ENCODE results near the gene CACNA1C. TPM values are rescaled to one million over a fixed set of nuclear protein-coding genes. Genes with fewer than 3 reads are reported as not detected.

CACNA1C gene
- total RNA-seq, 2 experiments from 2014 or later = 0.05 to 0.08 TPM

DNA sequence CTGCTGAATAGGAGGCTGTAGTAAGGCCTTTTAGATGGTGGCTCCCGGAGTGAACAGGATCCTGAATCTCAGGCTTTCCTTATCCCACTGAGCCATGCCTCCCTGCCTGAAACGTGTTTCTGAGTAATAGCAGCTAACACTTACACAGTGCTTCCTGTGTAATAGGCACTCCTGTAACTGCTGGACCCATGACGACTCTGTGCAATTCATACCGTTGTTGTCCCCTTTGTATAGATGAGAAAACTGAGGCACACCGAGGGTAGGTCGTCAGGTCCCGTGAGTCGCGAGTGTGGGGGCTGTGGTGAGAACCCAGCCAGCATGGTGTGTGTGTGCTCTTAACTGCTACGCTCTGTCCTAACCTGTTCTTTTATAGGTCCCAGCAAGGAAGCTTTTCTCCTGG, 193.6 kb downstream of the CACNA1C start:
- ChIA-PET CTCF (no interaction called here), POLR2A (no interaction called here)
- Mint-ChIP-seq H3K9me3 (no peaks in the 10 kb centered on the region), H3K27me3 (peaks cover 9% of the 10 kb centered on the region), H3K4me1 (ENCODE audit: low read depth) (no peaks in the 10 kb centered on the region), H3K4me3 (no peak overlapping the region), H3K27ac (no peak overlapping the region), H3K36me3 (ENCODE audit: low read depth) (no peaks in the 10 kb centered on the region)
- H3K27me3 ChIP-seq (ENCODE audit: control insufficient read depth in 1 of 2, insufficient read depth in 2 of 2, low read length in 2 of 2) = peaks cover 0 to 2% of the 10 kb centered on the region in 2 experiments
- H3K9me3 ChIP-seq (ENCODE audit: control insufficient read depth in 1 of 2, insufficient read depth in 1 of 2, low read length in 2 of 2) = no peaks in the 10 kb centered on the region
- no peak overlapping the region for H3K27ac ChIP-seq (ENCODE audit: low read depth in 1 of 2, low read length in 2 of 2)
- H3K4me1 ChIP-seq (ENCODE audit: insufficient read depth, low read length) = no peaks in the 10 kb centered on the region
- DNase-seq (no peak), ATAC-seq (ENCODE audit: poor library complexity) (no peak)
- no peak for TF ChIP-seq CTCF (IDR thresholded peaks at IDR 0.05)
- intact Hi-C loops (cut with DNase I, micrococcal nuclease) = no loop called here
- H3K36me3 ChIP-seq (ENCODE audit: insufficient read depth, low read length) = no peaks in the 10 kb centered on the region
- no peak overlapping the region for H3K4me3 ChIP-seq (ENCODE audit: low read length)

DNA sequence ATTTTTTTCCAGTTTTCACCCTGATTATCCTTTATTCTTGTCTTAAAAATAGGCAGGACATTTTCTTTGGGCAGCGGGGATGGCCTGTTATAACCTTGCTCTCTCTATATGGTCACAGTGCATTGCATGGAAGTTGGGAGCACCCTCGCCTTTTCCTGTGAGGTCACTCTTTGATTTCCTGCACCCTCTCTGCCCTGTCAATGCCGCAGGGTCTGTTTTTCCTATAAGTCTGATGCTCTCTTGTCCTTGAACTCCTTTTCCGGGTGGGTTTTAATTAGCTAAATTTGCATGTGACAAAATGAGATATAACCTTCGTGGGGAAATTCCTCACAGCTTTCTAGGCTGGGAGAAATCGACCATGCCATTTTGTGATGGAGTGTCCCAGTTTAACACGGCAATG, 194.3 kb downstream of the CACNA1C start:
- Histone ChIP-seq H3K27ac (ENCODE audit: low read depth in 1 of 2, low read length in 2 of 2) (no peak overlapping the region), H3K36me3 (ENCODE audit: insufficient read depth, low read length) (no peaks in the 10 kb centered on the region), H3K4me1 (ENCODE audit: insufficient read depth, low read length) (no peaks in the 10 kb centered on the region), H3K4me3 (ENCODE audit: low read length) (no peak overlapping the region), H3K9me3 (ENCODE audit: control insufficient read depth in 1 of 2, insufficient read depth in 1 of 2, low read length in 2 of 2) (no peaks in the 10 kb centered on the region), H3K27me3 (ENCODE audit: control insufficient read depth in 1 of 2, insufficient read depth in 2 of 2, low read length in 2 of 2) (peaks cover 0 to 4% of the 10 kb centered on the region in 2 experiments)
- ATAC-seq (ENCODE audit: poor library complexity) (no peak), DNase-seq (no peak)
- intact Hi-C loops (cut with DNase I, micrococcal nuclease) = no loop called here
- peaks cover under 1% of the 10 kb centered on the region for H3K27me3 Mint-ChIP-seq
- no peaks in the 10 kb centered on the region for H3K36me3 Mint-ChIP-seq (ENCODE audit: low read depth)
- H3K4me1 Mint-ChIP-seq (ENCODE audit: low read depth) = no peaks in the 10 kb centered on the region
- ChIA-PET CTCF (no interaction called here), POLR2A (no interaction called here)
- H3K27ac Mint-ChIP-seq = no peak overlapping the region
- TF ChIP-seq CTCF (IDR thresholded peaks at IDR 0.05) = no peak
- H3K9me3 Mint-ChIP-seq = no peaks in the 10 kb centered on the region
- no peak overlapping the region for H3K4me3 Mint-ChIP-seq

DNA sequence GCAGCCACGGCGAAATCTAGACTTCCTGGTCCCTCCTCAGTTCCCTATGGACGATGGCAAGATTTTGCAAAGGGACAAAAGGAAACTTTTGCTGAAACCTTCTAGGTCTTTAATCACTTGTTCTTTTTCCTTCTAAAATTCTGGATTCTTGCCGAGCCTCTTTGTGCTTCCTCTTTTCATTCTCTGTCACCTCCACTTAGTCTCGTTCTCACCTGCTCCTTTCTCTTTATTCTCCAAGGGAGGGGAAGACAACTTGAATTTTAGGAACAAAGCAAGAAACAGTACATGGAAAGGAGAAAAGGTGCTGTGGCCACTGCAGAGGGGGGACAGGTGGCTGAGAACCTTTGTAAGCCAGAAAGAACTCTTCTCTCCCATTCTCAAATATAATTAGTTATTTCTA, 194.8 kb downstream of the CACNA1C start:
- no peaks in the 10 kb centered on the region for H3K4me1 ChIP-seq (ENCODE audit: insufficient read depth, low read length)
- Mint-ChIP-seq H3K27ac (no peak overlapping the region), H3K4me1 (ENCODE audit: low read depth) (no peaks in the 10 kb centered on the region), H3K4me3 (no peak overlapping the region), H3K36me3 (ENCODE audit: low read depth) (no peaks in the 10 kb centered on the region), H3K27me3 (no peaks in the 10 kb centered on the region), H3K9me3 (no peaks in the 10 kb centered on the region)
- no peaks in the 10 kb centered on the region for H3K9me3 ChIP-seq (ENCODE audit: control insufficient read depth in 1 of 2, insufficient read depth in 1 of 2, low read length in 2 of 2)
- peaks cover 0 to 4% of the 10 kb centered on the region in 2 experiments for H3K27me3 ChIP-seq (ENCODE audit: control insufficient read depth in 1 of 2, insufficient read depth in 2 of 2, low read length in 2 of 2)
- no peak overlapping the region for H3K4me3 ChIP-seq (ENCODE audit: low read length)
- no peaks in the 10 kb centered on the region for H3K36me3 ChIP-seq (ENCODE audit: insufficient read depth, low read length)
- ATAC-seq (ENCODE audit: poor library complexity) = no peak
- intact Hi-C loops (cut with DNase I, micrococcal nuclease) = no loop called here
- TF ChIP-seq CTCF (IDR thresholded peaks at IDR 0.05) = no peak
- POLR2A ChIA-PET = no interaction called here
- no peak for DNase-seq
- no peak overlapping the region for H3K27ac ChIP-seq (ENCODE audit: low read depth in 1 of 2, low read length in 2 of 2)
- CTCF ChIA-PET = no interaction called here

All from CD4-positive, alpha-beta T cell (primary cell).